HG02642 (cell line): Measurements from ENCODE around the gene GJC2.

Experiments
- ATAC-seq: cut with Tn5 transposase; IDR thresholded peaks from one replicate; pipeline ENCODE4 v1.9.1; 2021; ENCODE audit warnings: mild to moderate bottlenecking; ENCODE audit not compliant: unreplicated experiment, poor library complexity

GJC2 gene

DNA sequence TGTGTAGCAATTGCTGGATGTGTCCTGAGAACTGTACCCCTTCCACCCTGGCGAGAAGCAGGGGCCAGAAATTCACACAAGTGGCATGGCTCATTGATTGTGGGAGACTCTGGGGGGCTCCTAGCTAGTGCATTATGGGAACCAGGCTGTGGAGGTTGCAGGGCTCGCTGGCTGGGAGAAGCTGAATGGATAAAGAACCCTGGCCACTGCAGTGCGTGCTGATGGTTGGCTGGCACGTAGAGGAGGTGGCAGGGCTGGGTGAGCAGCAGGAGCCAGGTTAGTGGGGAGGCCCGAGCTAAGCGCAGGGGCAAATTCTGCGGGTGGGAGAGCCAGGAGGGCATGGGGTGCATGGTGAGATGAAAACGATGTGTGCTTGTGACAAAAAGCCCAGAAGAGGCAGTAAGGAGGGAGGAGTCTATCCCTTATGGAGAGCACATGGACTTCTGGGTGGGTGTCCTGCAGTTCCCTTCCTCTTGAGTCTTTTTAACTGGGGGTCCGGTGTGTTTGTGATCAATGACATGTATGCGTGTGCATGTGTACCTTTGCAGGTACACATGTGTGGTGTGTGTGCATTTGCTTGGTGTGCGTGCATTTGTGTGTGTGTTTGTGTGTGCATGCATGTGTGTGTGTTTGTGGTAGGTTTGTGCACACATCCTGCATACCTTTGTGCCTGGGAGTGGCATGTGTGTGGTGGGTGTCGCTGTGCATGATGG is 6.1 kb upstream of the GJC2 start:
- no peak for ATAC-seq

DNA sequence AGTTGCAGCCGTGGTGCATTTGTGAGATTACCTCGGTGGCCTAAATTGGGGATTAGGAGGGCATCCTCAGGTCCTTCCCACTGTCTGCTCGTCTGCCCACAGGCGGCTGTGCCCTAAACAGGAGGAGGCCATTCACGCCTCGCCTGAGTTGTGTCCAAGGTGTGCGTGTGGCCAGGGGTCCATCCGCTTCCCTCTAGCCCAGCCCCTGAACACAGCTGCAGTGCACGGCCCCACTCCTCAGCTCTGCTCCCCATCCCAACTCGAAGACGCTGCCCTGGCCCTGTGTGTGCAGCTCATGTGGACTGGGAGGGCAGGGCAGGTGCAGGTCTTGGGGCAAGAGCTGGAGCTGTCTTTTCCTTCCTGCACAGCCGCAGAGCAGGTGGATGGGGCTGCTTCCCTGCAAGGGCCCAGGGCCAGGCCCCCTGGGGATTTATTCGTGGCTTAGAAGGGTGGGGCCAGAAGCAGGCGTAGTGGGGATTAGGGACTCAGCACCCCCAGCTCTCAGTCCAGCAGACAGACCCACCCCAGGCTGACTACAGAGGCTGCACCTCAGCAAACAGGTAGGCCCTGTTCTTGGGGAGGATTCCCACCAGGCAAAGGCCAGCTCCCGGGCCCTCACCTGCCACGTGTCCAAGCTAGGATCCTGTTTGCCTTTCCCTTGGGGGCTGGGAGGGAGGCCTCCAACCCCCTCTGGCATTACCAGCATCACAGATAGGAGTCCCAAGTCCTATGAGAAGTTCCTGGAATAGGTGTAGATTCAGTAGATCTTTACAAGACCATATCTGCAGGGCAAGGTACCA is 5.3 kb upstream of the GJC2 start:
- ATAC-seq = no peak

DNA sequence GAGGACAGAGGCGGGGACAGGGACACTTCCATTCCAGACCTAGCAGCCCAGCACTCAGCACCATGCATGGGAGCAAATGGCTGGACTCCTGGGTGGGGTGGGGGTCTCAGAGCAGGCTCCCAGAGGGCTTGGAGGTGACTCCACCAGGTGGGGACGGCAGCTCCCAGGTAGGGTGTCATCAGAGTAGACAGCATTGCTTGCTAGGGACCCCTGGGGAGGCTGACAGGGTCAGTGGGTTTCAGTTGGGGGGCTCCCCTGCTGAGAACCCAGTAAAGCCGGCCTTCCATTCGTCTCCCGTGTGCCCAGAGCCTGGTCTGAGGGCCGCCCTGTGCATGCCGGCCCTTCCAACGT is 4.8 kb upstream of the GJC2 start:
- ATAC-seq = no peak

DNA sequence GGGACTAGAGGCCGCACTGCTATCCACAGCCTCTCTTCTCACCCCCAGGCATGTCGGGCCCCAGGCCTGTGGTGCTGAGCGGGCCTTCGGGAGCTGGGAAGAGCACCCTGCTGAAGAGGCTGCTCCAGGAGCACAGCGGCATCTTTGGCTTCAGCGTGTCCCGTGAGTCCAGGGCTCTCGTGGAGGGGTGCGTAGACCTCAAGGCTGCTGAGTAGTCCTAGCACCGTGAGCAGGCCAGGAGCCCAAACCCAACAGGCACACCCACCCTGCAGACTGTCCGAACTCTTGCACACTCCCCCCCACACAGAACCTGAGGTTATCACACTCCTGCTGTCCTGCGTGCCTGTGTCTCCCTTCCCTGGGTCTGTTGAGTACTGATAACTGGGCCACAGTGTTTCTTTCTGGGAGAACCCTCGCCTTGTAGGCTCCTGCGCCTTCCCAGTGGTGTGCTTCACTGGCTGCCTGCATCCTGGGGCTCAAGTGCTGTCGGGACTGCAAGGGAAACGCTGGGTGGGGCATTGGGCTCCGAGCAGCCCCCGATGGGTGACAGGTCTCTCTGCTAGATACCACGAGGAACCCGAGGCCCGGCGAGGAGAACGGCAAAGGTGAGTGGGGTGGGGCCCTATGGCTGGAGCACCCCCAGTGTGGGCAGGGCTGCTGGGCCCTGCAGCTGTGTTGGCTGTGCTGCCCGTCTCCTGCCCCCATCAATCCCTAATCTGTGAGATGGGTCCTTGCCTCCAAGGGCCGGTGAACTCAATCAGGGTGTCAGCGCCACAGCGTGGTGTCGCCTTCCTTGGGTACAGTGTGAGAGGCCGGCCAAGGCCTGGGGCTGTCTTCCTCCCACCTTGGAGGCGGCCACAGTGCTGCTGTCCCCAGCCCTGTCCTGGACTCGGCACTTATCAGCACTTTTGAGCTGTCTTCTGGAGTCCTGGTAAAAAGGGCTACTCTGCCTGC is 4.0 kb upstream of the GJC2 start:
- no peak for ATAC-seq

DNA sequence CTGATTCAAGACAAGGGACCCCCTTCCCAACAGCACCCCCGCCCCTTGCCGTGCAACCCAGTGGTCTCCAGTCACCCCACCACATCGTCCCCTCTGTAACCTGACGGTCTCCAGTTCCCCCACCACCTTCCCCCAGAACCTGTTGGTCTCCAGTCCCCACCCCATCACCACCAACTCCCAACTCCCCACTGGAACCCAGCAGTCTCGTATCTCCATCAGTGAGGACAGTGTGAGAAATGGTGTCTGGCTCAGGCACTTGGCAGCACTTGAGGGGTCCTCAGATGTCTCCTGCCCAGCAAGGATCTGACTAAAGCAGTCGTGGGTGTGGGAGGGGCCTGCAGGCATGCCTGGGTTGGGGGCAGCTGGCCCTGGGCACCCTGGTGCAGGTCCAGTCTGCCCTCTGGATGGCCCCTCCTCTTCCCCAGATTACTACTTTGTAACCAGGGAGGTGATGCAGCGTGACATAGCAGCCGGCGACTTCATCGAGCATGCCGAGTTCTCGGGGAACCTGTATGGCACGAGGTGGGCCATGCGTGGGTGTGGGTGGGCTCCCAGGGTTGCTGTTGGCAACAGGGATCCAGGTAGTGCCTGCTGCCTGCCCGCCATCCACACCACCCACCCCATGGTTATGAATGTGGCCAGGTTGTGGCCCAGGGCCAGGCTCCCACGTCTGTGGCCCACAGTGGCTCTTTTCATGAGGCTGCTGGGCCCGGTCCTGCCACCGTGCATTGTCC is 3.1 kb upstream of the GJC2 start:
- no peak for ATAC-seq

DNA sequence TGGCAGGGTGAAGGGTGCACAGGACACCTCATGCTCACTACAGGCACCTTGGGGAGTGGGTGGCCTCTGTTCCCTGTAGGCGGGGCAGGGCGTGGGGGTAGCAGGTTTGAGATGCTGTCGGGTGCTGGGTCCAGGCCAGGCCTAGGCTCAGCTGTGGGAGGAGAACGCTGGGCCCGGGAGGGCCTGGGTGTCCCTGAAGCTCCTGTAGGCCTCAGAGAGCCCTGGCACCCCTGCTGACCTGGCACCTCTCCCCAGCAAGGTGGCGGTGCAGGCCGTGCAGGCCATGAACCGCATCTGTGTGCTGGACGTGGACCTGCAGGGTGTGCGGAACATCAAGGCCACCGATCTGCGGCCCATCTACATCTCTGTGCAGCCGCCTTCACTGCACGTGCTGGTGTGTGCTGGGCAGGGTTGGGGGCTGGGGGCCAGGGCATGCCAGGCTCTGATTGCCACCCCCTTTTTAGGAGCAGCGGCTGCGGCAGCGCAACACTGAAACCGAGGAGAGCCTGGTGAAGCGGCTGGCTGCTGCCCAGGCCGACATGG is 2.5 kb upstream of the GJC2 start:
- ATAC-seq = no peak

DNA sequence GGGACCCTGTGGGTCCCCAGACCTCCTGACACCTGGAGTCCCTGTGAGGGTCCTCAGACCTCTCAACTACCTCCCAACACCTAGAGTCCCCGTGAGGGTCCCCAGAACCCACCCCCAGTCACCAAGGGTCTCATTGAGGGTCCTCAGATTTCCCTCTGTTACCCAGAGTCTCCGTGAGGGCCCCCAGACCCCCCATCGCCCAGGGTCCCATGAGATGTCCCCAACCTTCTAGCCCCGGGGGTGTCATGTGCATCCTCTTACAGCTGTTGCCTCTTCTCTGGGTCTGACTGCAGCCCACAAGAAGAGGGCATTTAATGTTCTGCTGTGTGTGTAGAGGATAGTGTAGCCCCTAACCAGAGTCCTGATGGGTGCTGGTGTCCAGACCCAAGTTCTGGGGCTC is 2.0 kb upstream of the GJC2 start:
- ATAC-seq = no peak

DNA sequence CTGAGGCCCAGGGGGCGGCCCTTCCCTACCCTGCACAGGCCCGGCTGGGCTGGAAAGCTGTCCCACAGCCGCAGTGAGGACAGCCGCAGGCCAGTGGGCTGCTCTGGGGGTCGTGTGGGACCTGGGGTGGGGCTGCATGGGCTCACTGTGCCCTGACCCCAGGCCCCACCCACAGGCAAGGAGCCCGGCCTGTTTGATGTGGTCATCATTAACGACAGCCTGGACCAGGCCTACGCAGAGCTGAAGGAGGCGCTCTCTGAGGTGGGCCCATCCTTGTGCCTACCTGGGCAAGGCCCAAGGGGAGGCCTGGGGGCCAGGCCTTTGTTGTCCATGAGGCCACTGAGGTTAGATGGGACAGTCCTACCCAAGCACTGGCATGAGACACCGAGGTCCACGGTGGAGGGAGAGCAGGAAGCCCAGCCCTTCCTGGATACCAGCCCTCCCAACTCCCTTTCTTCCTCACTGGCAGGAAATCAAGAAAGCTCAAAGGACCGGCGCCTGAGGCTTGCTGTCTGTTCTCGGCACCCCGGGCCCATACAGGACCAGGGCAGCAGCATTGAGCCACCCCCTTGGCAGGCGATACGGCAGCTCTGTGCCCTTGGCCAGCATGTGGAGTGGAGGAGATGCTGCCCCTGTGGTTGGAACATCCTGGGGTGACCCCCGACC is 1.4 kb upstream of the GJC2 start:
- no peak for ATAC-seq

DNA sequence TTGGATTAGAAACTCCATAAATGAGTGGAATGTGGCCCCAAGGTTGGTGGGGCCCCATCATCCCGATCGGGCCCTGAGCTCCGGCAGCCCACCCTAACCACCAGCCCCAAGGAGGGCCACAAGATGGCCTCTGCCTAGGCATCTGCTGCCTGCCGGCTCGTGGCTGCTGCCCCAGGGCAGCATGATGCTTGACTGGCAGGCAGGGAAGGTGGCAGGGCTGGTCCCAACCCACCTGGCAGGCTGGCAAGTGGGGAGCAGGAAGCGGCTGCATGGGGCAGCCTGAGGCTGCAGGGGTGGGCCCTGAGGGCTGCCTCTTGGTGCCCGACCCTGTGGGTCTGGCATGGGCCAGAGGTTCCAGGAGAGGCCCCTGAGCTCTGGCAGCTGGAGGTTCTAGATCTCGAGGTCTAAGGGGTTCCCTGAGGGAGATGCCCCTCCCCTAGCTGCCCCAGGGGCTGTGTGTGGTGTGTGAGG is 760 bp upstream of the GJC2 start:
- ATAC-seq = no peak

DNA sequence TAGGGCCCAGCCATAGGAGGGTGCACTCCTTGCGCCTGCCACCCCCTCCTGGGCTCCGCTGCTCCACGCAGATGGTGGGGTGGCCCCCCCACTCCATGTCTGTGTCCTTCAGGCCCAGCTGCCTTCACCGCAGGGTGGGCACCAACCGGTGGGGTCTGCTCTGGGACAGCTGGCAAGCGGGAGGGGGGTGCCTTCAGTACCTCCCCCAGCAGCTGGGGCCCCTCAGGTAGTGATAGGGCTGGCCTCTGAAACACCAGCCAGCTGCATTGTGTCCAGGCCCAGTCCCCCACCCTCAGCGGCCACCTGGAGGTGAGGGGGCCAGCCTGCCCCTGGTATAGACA is 360 bp downstream of the GJC2 start:
- ATAC-seq = no peak

DNA sequence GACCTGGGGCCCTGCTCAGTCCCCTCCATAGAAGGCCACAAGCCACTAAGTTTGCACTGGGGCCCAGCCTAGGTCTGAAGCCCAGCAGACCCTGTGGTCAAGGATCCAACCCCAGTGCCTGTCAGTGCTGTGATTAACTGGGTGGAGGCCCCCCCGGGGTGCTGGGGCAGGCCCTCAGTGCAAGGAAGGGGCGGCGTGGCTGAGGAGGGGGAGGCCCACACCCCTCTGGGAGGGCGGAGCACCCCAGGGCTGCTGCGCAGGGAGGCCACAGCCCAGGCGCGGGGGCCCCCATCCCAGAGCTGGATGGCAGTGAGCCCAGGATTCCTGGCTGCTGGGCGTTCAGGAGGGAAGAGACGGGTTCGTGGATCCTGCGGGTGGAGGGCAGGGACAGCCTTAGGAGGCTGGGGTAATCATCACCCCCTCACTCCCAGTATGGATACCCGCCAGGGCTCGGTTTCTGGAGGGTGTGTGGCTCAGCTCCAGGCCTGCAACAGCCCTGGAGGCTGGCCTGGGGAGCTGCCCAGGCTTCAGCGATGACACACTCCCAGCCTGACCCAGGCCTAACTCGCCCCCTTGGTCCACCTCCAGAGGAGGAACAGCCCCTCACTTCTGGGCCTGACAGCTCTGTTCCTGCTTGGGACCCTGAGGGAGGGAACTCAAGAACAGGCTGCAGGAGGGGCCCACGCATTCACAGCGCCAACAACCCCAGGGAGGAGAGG is 890 bp downstream of the GJC2 start:
- no peak for ATAC-seq

DNA sequence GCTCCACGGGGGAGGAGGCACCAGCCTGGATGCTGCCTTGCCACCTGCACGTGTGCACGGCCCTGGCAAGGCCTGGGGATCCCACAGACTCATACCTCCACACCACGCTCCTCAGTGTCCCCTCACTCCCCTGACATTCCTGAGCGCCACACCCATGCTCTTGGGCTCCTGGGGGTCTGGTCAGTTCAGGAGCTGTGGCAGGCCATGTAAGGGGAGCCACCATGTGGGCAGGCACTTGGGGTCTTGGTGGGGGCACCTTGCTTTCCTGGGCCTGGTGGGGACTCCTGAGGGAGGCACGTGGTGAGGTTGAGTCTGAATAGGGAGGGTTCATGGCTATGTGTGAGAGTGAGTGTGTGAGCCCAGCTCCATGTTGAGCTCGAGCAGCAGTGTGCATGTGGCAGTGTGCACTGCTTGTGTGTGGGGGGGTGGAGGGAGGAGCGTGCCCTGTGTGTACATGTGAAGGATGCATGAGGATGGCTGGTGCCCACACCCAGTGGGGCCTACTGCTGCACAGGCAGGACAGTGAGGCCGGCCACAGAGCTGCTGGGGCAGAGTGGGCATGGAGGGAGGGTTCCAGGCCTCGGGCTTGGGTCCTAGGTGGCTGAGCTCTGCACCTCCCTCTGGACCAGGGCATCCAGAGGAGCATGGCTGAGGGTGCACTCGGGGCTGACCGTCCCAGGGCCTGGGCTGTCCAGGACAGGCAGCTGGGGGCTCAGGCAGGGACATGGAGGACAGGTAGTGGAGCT is 1.6 kb downstream of the GJC2 start:
- ATAC-seq = no peak

DNA sequence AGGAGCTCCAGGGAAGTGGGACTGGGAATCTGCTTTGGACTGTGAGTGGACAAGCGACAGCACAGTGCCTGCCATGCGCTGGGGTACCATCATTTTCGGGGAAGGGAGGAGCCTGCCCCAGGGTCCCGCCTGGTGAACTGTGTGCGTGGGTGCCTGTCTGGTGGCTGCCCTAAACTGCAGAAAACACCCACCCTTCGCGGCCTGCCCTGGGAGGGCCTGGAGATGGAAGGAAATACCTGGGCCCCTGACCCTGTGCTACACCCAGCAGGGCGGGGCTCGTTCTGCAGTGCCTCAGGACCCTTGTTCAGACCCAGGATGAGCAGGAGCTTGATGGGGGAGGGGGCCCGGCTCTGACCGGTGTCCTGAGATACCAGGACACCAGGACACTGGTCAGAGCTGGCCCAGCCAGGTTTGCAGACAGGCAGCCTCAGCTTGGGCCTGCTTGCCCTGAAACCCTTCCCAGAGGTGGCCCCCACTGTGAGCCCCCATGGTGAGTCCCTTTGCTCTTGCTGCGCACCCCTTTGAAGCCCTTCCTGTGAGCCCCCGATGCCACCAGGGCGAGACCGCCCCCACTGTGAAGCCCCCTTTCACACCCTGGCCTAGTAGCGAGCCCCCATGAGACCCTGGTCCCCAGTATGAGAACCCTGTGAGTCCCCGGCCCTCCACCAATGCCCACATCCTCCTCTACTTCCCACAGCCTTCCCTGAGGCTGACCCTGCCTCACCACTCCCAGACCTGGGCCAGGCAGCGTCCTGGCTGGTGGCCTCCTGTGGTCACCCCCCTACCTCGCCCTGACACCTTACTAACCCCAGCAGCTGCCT is 2.6 kb downstream of the GJC2 start:
- no peak for ATAC-seq

DNA sequence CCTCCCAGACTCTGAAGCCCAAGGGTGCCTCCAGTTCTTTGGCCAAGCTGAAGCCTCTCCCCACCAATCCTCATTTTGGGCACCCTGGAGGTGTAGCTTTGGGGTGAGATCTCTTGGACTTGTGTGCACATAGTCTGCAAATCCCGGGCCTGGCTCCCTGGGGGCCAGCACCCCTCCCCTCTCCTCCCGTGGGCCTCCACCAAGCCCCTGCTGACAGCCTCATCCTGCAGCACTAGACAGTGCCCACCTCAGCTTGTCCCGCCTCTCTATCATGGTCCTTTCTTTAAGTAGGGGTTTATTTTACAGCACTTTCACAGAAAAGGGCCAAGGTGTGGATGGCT is 3.2 kb downstream of the GJC2 start:
- ATAC-seq = no peak

DNA sequence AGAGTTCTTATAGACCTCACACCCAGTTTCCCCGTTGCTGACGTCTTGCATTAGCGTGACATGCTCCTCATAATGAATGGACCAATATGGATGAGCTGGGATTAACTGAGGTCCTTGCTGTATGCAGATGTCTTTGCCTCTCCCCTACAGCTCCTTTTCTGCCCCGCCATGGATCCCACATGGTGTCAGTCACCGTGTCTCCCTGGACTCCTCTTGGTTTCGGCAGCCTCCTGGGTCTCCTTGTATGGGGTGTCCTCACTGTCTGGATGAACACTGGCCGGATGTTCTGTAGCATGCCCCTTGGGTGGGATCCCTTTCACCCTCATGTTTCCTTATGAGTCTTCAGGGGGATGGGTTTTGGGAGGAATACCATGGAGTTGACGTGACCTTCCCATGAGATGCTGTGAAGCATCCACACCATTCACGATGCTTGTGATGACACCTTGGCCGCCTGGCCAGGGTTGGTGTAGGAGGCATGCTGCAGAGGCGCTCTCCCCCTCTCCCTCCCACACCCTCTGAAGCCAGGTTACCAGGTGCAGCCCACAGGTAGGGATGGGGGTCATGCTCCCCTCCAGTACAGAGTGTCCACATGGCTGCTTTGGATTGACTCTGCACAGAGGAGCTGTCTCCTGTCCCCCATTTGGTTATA is 4.4 kb downstream of the GJC2 start:
- no peak for ATAC-seq

DNA sequence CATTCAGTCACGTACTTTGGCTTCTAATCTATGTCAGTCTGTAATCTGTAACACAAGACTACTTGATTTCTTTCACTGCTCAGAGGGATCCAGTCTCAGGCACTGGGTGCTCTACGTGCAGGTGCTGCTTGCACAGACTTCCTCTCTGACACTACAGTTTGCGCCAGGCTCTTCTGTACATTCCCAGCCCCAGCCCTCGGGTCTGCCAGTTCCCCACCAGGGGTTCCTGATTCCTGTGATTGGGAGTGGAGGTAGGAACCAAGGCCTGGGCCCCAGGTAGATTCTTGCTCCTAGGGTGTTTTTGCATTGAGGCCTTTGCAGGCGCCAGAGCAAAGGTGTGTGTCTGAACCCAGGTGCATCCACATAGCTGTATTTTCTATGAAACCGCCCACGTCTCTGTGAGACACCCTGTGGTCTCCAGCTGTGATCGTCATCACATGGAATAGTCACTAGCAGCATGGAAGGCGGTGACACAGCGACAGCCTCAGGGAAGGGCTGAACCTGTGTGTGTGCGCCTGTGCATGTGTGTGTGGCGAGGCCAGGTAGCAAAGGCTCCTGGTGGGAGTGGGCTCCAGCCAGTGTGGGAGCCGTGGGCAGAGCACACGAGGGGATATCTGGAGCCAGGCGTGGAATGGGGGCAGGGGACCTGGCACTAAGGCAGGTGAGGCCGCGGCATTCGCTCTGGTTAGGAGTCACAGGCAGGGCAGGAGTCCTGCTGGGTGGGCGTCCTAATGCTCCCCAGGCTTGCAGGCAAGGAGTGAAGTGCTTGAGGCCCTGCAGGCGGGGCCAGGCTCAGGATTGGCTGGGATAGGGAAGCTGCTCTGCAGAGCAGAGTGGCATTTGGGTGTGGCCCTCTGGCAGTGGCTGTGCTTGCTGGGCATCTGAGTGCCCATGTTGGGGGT is 5.2 kb downstream of the GJC2 start:
- ATAC-seq = no peak
